ES-I3 (cell line): ENCODE data around the gene ICE1.
"Not testable (repeated sequence)": the region's sequence is repeated elsewhere in the genome, so short reads cannot be mapped to it uniquely, and the experiment has no call there.

ENCODE experiments used
- H3K36me3 ChIP-seq: 2 replicates; pipeline ENCODE4 v1.6.1; 2013; ENCODE audit warnings: mild to moderate bottlenecking, low read length, control low read depth, moderate library complexity; ENCODE audit not compliant: insufficient read depth
- H3K4me1 ChIP-seq: 2 replicates; pipeline ENCODE4 v1.6.1; 2013; ENCODE audit warnings: mild to moderate bottlenecking, control low read depth, low read length; ENCODE audit not compliant: insufficient read depth
- H3K9ac ChIP-seq: 2 replicates; pipeline ENCODE4 v1.6.1; 2013; ENCODE audit warnings: low read depth, mild to moderate bottlenecking, low read length, moderate library complexity
- H3K9me3 ChIP-seq: 2 replicates; pipeline ENCODE4 v1.6.1; 2013; ENCODE audit warnings: mild to moderate bottlenecking, low read length, moderate library complexity; ENCODE audit not compliant: control insufficient read depth, insufficient read depth

ICE1 gene

GRCh38 chr5:5437227-5438172 is 15.0 kb downstream of the ICE1 start:
- Histone ChIP-seq H3K4me1 (no peaks in the 10 kb centered on the region), H3K9ac (no peak overlapping the region), H3K9me3 (no peaks in the 10 kb centered on the region), H3K36me3 (no peaks in the 10 kb centered on the region)

DNA sequence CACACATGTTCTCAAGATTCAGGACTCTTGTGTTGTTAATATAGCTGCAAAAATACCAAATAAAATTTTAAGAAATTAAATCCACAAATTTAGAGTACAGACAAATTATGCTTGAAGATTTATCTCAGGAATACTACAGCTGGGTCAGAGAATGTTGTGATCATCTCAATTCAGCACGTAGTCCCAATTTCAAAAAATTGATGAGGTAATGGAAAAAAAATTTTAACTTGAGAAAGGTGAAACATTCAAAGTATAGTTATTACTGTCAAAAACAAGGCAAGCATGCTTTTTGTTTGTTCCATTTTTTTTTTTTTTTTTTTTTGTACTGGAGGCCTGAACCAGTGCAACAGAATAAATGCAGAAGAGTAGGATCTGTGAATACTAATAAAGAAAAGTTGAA is 29.4 kb downstream of the ICE1 start:
- no peaks in the 10 kb centered on the region for H3K9me3 ChIP-seq
- no peaks in the 10 kb centered on the region for H3K4me1 ChIP-seq
- H3K36me3 ChIP-seq: peaks cover 18% of the 10 kb centered on the region
- no peak overlapping the region for H3K9ac ChIP-seq

DNA sequence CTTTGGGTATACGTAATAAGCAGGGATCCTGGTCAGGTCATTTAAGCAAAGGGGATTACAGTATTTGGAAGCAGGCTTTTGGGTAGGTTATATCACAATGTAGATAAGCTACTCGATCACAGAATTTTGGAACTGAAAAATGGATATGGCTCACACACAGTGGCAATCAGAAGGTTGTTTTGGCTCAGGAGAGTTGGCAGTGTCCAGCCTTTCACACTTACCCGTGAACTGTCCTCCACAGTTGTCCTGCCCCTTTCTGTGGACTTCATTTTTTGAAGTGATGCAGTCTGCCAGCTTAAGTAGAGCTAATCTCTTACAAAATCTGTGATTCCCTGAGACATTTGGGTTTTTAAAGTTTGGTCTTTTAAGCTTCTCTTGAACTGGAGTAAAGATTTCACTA is 30.7 kb downstream of the ICE1 start:
- H3K4me1 ChIP-seq: no peaks in the 10 kb centered on the region
- no peaks in the 10 kb centered on the region for H3K9me3 ChIP-seq
- H3K36me3 ChIP-seq: peaks cover 21% of the 10 kb centered on the region
- no peak overlapping the region for H3K9ac ChIP-seq

DNA sequence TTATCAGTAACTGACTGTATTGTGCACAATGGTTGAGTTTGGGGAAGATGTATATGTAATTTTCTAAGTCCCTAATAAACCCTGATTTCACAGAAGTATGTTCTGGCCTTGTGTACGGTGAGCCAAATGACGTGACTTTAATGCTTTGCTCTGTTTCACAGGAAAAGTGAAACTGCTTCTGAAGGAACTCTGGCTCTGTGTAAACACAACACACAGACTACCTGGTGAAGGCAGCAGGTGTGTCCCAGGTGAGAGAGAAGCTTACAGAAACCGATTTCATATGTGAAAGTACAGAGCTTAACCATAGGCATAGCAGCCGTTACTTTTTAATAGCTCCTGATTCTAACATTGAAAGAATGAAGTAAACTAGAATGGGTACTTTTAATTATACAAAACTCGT is 31.9 kb downstream of the ICE1 start:
- Histone ChIP-seq H3K9ac (no peak overlapping the region), H3K4me1 (no peaks in the 10 kb centered on the region), H3K9me3 (no peaks in the 10 kb centered on the region), H3K36me3 (peaks cover 26% of the 10 kb centered on the region)

DNA sequence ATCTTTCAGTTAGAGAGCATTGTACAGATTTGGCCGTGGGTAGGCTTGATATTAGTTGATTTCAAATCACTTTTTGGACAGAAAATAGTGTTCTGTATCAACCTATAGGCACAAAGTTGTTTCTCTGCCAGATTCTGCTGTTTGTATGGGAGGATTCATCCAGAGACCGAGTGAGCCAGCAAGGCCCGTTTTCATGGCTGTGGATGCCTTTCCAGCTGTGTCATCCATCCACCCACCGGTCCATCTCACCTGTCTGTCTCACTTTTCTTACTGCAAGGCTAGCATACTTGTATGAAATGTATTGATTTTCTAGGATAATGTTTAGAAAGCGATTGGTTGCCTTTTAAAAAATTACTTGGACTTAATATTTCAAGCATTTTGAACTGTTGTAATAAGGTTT is 34.4 kb downstream of the ICE1 start:
- H3K9me3 ChIP-seq: no peaks in the 10 kb centered on the region
- H3K36me3 ChIP-seq: peaks cover 47% of the 10 kb centered on the region
- H3K4me1 ChIP-seq: no peaks in the 10 kb centered on the region
- no peak overlapping the region for H3K9ac ChIP-seq

GRCh38 chr5:5460311-5460710 is 37.8 kb downstream of the ICE1 start:
- no peaks in the 10 kb centered on the region for H3K9me3 ChIP-seq
- H3K4me1 ChIP-seq: no peaks in the 10 kb centered on the region
- peaks cover 67% of the 10 kb centered on the region for H3K36me3 ChIP-seq
- H3K9ac ChIP-seq: no peak overlapping the region

DNA sequence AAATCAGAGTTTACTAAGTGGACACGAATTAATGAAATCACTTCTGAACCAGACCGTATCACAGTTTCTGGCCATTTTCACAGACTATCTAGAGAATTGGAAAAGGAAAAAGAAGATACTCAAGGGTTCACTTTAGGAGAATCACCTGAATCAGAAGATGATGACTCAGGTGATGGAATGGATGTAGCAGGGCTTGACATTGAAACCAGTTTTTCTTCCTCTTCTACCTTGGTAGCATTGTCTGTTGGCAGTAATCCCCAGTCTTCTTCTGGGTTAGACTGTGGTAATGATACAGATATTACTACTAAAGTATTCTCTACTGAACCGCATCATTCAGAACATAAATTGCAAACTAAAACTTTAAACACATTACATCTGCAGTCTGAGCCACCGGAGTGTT is 38.5 kb downstream of the ICE1 start:
- H3K9me3 ChIP-seq: no peaks in the 10 kb centered on the region
- H3K36me3 ChIP-seq: peaks cover 67% of the 10 kb centered on the region
- H3K4me1 ChIP-seq: no peaks in the 10 kb centered on the region
- H3K9ac ChIP-seq: no peak overlapping the region

- H3K36me3 ChIP-seq: peaks cover 52% of the 10 kb centered on the region
- H3K9me3 ChIP-seq: no peaks in the 10 kb centered on the region
- no peaks in the 10 kb centered on the region for H3K4me1 ChIP-seq
- no peak overlapping the region for H3K9ac ChIP-seq
Measured at GRCh38 chr5:5464036-5464715, 41.7 kb downstream of the ICE1 start.

DNA sequence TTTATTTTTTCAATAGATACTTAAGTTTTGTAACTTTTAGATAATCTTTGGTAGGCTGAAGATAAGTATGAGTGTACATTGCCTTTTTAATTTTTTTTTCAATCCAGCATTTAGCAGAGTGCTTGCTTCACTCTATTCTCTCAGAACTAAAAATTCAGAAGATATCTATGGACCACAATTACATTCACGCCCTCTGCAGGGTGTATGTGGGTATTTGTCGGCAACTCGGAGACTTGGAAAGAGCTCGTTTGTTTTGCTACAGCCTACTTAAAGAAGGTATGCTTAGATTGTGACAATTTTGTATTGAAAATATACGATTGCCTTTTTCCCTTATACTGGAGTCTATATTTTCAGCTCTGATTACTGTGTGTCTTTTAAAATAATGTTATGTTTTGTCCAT is 43.8 kb downstream of the ICE1 start:
- Histone ChIP-seq H3K36me3 (peaks cover 31% of the 10 kb centered on the region), H3K9me3 (no peaks in the 10 kb centered on the region), H3K4me1 (no peaks in the 10 kb centered on the region), H3K9ac (no peak overlapping the region)

- no peak overlapping the region for H3K9ac ChIP-seq
- H3K4me1 ChIP-seq: no peaks in the 10 kb centered on the region
- no peaks in the 10 kb centered on the region for H3K9me3 ChIP-seq
- peaks cover 17% of the 10 kb centered on the region for H3K36me3 ChIP-seq
Measured at GRCh38 chr5:5467737-5468136, 45.3 kb downstream of the ICE1 start.

DNA sequence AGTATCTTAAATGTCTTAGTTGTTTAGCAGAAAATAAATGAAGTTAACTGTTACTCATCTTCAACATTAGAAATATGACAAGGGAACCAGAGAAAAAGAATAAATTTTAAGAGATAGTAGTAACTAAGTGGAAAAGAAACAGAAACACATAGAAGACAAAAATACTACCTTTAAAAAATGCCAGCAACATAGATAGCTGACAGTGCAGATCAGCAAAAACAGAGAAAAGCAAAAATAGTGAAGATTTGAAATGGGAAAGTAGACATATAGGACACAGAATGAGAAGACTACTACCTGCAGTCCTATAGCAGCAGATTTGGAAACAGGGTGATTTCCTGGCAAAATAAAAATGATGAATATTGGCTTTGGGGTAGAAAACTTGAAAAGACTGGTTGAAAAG is 48.5 kb downstream of the ICE1 start:
- no peaks in the 10 kb centered on the region for H3K4me1 ChIP-seq
- H3K9ac ChIP-seq: no peak overlapping the region
- H3K9me3 ChIP-seq: no peaks in the 10 kb centered on the region
- H3K36me3 ChIP-seq: no peaks in the 10 kb centered on the region; the same call in none of the 2 replicates

DNA sequence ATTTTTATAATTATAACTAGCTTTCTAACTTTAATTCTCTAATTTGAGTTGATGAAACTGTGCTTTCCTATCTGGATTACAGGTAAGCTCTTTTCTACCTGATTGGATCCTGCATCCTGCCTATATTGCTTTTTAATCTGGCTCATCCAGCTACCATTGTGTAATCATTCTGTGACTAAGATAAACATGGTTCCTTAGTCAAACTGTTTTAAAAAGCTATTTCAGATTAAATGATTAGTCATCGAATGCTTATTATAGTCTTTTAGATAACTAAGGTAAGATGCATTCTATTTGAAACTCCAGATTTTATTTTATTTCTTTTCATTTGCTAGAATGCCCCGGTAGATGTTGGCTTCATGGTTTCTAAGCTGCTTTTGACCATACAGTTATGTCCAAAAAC is 50.7 kb downstream of the ICE1 start:
- peaks cover 4% of the 10 kb centered on the region for H3K36me3 ChIP-seq

GRCh38 chr5:5474961-5475360 is 52.5 kb downstream of the ICE1 start:
- Histone ChIP-seq H3K4me1 (no peaks in the 10 kb centered on the region), H3K36me3 (peaks cover 7% of the 10 kb centered on the region), H3K9me3 (no peaks in the 10 kb centered on the region), H3K9ac (no peak overlapping the region)

More for the DNA sequence above, 50.7 kb downstream of the ICE1 start:
- Histone ChIP-seq H3K9me3 (no peaks in the 10 kb centered on the region), H3K9ac (no peak overlapping the region), H3K4me1 (no peaks in the 10 kb centered on the region)

DNA sequence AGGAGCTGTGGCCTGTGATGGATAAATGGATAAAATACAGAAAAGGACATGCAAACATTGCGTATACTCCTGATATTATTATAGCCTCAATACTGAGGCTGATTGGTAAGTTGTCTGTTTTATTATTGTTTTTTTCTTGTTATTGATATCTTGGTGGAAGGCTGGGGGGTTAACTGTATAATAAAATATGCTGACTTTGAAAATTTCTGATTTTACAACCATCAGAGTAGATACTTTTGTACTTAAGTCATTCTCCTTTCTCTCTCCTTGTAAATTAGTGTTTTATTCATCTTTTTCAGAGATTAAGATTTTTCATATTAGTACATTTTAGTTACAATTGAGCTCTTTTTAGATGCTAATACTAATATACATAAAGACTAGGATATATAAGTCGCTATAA is 53.5 kb downstream of the ICE1 start:
- H3K36me3 ChIP-seq: peaks cover 7% of the 10 kb centered on the region
- no peak overlapping the region for H3K9ac ChIP-seq
- H3K4me1 ChIP-seq: no peaks in the 10 kb centered on the region
- H3K9me3 ChIP-seq: no peaks in the 10 kb centered on the region

DNA sequence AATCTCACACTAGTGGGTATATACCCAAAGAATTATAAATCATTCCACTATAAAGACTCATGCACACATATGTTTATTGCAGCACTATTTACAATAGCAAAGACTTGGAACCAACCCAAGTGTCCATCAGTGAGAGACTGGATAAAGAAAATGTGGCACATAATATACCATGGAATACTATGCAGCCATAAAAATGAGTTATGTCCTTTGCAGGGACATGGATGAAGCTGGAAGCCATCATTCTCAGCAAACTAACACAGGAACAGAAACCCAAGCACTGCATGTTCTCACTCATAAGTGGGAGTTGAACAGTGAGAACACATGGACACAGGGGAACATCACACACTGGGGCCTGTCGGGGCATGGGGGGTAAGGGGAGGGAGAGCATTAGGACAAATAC is 57.1 kb downstream of the ICE1 start:
- H3K9me3 ChIP-seq, H3K4me1 ChIP-seq, H3K9ac ChIP-seq, H3K36me3 ChIP-seq: not testable (repeated sequence)
